Heart left ventricle (tissue), 13 donors: Measurements from ENCODE around the gene RNF149.

Experiments
- POLR2A ChIP-seq, 2 donors: fragments of 450-650 bp; IDR thresholded peaks; one replicate each; pipeline ENCODE4 v1.6.1; 2017; ENCODE audit warnings: antibody characterized with exemption in 2 of 2, mild to moderate bottlenecking in 2 of 2, moderate library complexity in 2 of 2
- TF ChIP-seq, protein P1 (sequence below), 12 donors: fragments of 200-600 bp; sonication (generic) in 4 of 12; IDR thresholded peaks; one replicate each; pipeline versions ENCODE4 v1.5.0 to v1.8.0; 2018 to 2022; ENCODE audit warnings: antibody characterized with exemption in 12 of 12, mild to moderate bottlenecking in 5 of 12
- donor health status: ischemic (EF 13 %, LVEDD 7.1; RV severe dilation, severe dysfunction).
- donor health status: DM: no; HTN: yes; CAD: no.
- donor health status: DM: no; HTN: no; CAD: no.
- donor health status: ischemic (EF 25% LVEDD 6.9; RV normal size, moderate dysfunction).
- donor health status: ischemic (EF 25% LVEDD 5.7; RV mildly dilated, moderate dysfunction).
- donor health status: ischemic (EF 35%, LVEDD 5.7; RV mildly dilated, moderate dysfunction).
- donor health status: nonischemic (EF 11% LVEDD 7.7; RV severe dilation, severe dysfunction).
- donor health status: DM: yes; HTN: yes; CAD: no.
- donor health status: PGD.
- donor health status: ischemic (EF 29% LVEDD 5.4; RV normal size, mild dysfunction).
- donor health status: nonischemic (EF 23%, LVEDD 6.1; RV moderate dilation, normal function).

DNA sequence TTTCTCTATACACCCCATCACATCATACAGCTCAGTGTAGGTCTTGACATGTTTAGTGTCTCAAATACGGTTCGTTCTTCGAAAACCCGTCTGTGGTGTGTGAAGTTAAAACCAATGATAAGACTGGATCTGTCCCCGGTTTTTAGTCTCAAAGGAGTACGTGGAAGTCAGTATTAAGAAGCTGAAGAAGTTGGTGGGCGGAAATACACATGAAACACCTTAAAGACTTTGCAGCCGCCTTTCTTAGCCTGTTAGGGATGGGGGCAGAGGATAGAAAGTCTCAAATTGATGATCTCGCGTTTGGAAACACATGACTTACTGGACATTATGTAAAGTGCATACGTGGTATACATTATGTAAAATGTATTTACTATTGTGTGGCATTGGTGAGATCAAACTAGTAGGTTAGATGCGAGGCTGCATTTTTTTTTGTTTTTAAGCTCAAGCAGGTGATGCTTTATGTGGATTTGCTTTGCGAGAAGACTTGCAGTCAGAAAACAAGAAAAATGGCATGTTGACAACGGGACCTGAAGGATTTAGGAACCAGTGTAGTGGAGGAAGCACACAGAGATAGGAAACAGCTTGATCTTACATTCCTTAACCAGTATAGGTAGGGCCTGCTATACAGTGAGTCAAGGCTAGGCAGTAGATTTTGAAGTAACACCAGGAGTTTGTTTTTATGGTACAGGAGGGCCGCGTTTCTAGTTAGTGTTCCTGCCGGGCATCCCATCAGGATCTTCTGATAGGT lies 54.6 kb downstream of the RNF149 start:
- TF ChIP-seq, protein P1, sequence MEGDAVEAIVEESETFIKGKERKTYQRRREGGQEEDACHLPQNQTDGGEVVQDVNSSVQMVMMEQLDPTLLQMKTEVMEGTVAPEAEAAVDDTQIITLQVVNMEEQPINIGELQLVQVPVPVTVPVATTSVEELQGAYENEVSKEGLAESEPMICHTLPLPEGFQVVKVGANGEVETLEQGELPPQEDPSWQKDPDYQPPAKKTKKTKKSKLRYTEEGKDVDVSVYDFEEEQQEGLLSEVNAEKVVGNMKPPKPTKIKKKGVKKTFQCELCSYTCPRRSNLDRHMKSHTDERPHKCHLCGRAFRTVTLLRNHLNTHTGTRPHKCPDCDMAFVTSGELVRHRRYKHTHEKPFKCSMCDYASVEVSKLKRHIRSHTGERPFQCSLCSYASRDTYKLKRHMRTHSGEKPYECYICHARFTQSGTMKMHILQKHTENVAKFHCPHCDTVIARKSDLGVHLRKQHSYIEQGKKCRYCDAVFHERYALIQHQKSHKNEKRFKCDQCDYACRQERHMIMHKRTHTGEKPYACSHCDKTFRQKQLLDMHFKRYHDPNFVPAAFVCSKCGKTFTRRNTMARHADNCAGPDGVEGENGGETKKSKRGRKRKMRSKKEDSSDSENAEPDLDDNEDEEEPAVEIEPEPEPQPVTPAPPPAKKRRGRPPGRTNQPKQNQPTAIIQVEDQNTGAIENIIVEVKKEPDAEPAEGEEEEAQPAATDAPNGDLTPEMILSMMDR (IDR thresholded peaks at IDR 0.05): no peak
- TF ChIP-seq POLR2A (IDR thresholded peaks at IDR 0.05): no peak
